Measurements from ENCODE around the gene GXYLT2. TPM values are rescaled to one million over a fixed set of nuclear protein-coding genes. Genes with fewer than 3 reads are reported as not detected.

Gene GXYLT2
- total RNA-seq, 4 donors from 2014 or later, result 1.3 to 74.1 (median 18.5) TPM

DNA sequence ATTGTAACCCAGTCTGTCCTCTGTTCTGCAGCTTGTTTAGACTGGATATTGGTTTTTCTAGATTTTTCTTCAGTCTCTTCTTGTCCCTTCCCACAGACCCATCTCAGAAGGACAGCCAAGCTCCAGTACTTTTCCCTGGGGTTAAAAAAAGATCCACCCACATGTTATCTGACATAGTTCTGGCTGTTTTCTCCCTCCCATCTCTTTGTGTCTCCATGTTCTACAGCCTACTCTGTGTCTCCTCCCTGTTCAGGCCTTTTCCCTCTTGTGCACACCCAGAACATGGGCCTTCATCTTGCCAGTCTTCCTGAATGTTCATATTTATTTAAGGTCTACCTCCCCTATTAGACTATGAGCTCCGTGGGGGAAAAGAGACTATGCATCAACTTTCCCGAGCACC is 103.7 kb downstream of the GXYLT2 start:
- Histone ChIP-seq H3K4me3 (no peak overlapping the region), H3K9me3 (no peaks in the 10 kb centered on the region), H3K4me1 (no peaks in the 10 kb centered on the region), H3K27me3 (no peaks in the 10 kb centered on the region), H3K27ac (no peak overlapping the region), H3K36me3 (no peaks in the 10 kb centered on the region)
- DNase-seq, result no peak
- no peak for TF ChIP-seq POLR2A (IDR thresholded peaks at IDR 0.05)
- TF ChIP-seq, protein P1, sequence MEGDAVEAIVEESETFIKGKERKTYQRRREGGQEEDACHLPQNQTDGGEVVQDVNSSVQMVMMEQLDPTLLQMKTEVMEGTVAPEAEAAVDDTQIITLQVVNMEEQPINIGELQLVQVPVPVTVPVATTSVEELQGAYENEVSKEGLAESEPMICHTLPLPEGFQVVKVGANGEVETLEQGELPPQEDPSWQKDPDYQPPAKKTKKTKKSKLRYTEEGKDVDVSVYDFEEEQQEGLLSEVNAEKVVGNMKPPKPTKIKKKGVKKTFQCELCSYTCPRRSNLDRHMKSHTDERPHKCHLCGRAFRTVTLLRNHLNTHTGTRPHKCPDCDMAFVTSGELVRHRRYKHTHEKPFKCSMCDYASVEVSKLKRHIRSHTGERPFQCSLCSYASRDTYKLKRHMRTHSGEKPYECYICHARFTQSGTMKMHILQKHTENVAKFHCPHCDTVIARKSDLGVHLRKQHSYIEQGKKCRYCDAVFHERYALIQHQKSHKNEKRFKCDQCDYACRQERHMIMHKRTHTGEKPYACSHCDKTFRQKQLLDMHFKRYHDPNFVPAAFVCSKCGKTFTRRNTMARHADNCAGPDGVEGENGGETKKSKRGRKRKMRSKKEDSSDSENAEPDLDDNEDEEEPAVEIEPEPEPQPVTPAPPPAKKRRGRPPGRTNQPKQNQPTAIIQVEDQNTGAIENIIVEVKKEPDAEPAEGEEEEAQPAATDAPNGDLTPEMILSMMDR (IDR thresholded peaks at IDR 0.05), result no peak
- intact Hi-C loops (cut with DNase I; ENCODE audit: low total_unique reads), result no loop called here

DNA sequence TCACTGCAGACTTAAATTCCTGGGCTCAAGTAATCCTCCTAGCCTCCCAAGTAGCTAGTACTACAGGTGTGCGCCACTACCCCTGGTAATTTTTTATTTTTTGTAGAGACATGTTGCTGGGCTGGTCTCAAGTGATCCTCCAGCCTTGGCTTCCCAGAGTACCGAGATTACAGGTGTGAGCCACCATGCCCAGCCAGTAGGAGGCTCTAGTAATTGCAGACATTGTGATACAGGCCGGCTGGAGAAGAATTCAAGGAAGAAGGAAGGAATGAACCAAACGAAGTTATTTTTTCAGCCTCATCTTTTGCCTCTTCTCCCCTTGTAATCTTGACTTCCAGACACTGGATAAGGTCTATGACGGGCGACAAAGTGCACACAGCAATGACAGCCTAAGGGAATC is 105.5 kb downstream of the GXYLT2 start:
- H3K36me3 ChIP-seq, result no peaks in the 10 kb centered on the region
- H3K9me3 ChIP-seq, result no peaks in the 10 kb centered on the region
- H3K4me1 ChIP-seq, result peaks cover 0 to under 1% of the 10 kb centered on the region in 2 donors
- no peak for TF ChIP-seq POLR2A (IDR thresholded peaks at IDR 0.05)
- TF ChIP-seq, protein P1 (IDR thresholded peaks at IDR 0.05), result no peak
- no peaks in the 10 kb centered on the region for H3K27me3 ChIP-seq
- DNase-seq, result no peak
- intact Hi-C loops (cut with DNase I; ENCODE audit: low total_unique reads), result no loop called here
- no peak overlapping the region for H3K27ac ChIP-seq
- H3K4me3 ChIP-seq, result no peak overlapping the region

DNA sequence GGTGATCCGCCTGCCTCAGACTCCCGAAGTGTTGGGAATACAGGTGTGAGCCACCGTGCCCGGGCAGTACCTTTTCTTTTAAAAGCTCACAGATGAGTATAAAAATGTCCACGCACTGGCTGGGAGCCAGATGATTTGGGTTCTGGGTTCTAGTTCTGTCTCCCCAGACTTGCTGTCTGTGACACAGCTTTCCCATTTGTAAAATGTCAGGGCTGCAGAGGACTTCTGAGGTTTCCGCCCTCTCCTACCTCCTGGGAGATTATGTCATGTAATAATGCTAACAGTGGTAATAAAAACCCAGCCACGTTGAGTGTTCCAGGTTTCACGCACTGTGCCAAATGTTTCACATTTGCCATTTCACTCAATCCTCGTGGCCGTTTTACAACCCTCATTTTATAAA is 107.5 kb downstream of the GXYLT2 start:
- peak; percentile 20 to 28 for DNase-seq
- intact Hi-C loops (cut with DNase I; ENCODE audit: low total_unique reads), result no loop called here

DNA sequence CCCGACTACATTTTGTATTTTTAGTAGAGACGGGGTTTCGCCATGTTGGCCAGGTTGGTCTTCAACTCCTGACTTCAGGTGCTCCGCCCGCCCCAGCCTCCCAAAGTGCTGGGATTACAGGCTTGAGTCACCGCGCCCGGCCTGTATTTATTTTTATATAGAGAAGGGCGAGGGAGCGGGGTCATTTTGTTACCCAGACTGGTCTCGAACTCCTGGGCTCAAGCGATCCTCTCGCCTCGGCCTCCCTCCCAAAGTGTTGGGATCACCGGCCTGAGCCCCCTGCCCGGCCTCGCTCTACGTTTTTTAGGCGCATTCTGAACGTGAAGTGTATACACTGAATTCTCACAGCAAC is 108.3 kb downstream of the GXYLT2 start:
- H3K4me3 ChIP-seq, result peak overlapping the region; percentile 71 to 98
- no peaks in the 10 kb centered on the region for H3K27me3 ChIP-seq
- DNase-seq, result peak in 1 of 2 donors; percentile 44
- H3K9me3 ChIP-seq, result no peaks in the 10 kb centered on the region
- H3K4me1 ChIP-seq, result peaks cover 11 to 12% of the 10 kb centered on the region in 2 donors
- H3K27ac ChIP-seq, result peak overlapping the region; percentile 92 to 99
- TF ChIP-seq, protein P1 (IDR thresholded peaks at IDR 0.05), result no peak
- TF ChIP-seq POLR2A (IDR thresholded peaks at IDR 0.05), result no peak
- H3K36me3 ChIP-seq, result no peaks in the 10 kb centered on the region
- intact Hi-C loops (cut with DNase I; ENCODE audit: low total_unique reads), result no loop called here

More for the DNA sequence above, 107.5 kb downstream of the GXYLT2 start:
- Histone ChIP-seq H3K27me3 (no peaks in the 10 kb centered on the region), H3K9me3 (no peaks in the 10 kb centered on the region), H3K4me3 (no peak overlapping the region), H3K27ac (no peak overlapping the region), H3K4me1 (peaks cover 11 to 12% of the 10 kb centered on the region in 2 donors), H3K36me3 (no peaks in the 10 kb centered on the region)
- no peak for TF ChIP-seq POLR2A (IDR thresholded peaks at IDR 0.05)
- TF ChIP-seq, protein P1 (IDR thresholded peaks at IDR 0.05), result no peak

DNA sequence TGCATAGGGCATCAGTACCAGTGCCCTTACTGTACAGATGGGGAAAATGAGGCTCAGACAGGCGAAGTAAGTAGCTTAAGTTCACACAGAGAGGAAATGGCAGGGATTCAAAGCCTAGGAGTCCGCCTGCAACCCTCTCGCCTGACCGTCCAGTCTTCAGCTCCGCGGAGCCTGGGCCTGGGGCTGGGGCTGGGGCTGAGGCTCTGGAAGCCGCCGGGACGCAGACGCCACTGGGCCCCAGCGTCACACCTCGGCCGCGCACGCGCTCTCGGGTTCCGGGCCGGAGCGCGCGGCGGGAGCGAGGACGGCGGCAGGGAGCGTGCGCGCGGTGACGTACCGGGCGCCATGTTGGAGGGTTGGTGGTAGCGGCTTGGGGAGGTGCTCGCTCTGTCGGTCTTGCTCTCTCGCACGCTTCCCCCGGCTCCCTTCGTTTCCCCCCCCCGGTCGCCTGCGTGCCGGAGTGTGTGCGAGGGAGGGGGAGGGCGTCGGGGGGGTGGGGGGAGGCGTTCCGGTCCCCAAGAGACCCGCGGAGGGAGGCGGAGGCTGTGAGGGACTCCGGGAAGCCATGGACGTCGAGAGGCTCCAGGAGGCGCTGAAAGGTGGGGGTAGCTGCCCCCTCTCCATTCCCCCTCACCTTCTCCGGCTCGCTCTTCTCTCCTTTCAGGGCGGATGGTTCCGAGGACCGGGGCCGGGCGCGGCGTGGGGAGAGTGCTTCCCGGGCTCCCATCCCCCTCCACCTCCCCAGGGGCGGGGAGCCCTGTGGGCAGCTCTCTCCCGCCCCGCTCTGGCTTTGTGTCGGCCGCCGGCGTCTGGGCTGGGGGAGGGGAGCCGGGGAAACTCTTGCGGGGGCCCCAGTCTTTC is 108.9 kb downstream of the GXYLT2 start, which contains the start of gene PPP4R2:
Gene PPP4R2 (plus strand): TSS at position 339 of the 861 bp plus-strand sequence. CDS start 227 bp downstream, at position 566.
- DNase-seq, result peak; percentile 80 to 90
- Histone ChIP-seq H3K27me3 (no peaks in the 10 kb centered on the region), H3K36me3 (no peaks in the 10 kb centered on the region), H3K27ac (peak within 1 kb of the TSS; percentile 92 to 99), H3K4me3 (peak within 1 kb of the TSS; percentile 71 to 98), H3K9me3 (no peaks in the 10 kb centered on the region), H3K4me1 (peaks cover 11 to 12% of the 10 kb centered on the region in 2 donors)
- TF ChIP-seq POLR2A (IDR thresholded peaks at IDR 0.05), result peak; percentile 85 to 95
- TF ChIP-seq, protein P1 (IDR thresholded peaks at IDR 0.05), result peak in 2 of 4 experiments; percentile 7 to 12
- intact Hi-C loops (cut with DNase I; ENCODE audit: low total_unique reads), result no loop called here

Data from uterus (tissue), 4 donors.